Islet precursor cell (in vitro differentiated cells): ENCODE measurements around the gene TFAP2D.

Experiments
- DNase-seq: peaks from one replicate; pipeline ENCODE4 v3.0.0-alpha.2; 2018

Gene TFAP2D

GRCh38 chr6:50721978-50722377 is 8.7 kb downstream of the TFAP2D start:
- DNase-seq = no peak

DNA sequence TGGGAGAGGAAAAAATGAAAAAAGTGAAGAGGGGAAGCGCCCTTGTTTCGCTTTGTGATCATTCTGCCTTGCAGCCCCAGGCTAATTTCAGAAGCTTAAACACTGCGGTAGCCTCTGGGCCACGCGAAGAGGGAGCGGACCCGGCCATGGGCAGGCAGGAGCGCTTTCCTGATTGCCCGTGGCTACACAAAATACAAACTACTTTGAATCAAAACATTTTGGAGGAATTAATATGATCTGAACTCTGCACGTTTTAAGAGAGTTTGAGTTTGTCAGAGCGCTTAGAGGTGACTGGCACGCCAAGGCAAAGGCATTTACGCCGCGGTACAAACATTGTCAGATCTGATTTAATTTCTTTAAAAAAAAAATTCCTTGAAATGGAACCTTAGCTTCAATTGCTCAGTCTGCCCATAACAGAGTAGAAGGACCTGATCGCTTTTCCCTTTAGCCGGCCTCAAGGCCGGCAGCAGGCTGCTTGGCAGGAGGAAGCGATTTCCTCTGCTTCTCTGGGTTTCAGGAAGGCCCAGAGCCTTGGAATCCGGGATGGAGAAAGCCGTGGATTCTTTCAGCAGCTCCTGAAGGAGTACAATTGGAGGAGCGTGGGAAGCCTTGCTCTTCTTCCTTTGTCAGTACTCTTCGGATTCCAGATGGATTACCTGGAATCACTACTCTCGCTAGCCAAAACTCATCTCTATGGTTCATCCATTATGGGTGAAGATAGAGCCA is 9.7 kb downstream of the TFAP2D start:
- no peak for DNase-seq

GRCh38 chr6:50724381-50725124 is 11.2 kb downstream of the TFAP2D start:
- DNase-seq = peak; percentile 52

DNA sequence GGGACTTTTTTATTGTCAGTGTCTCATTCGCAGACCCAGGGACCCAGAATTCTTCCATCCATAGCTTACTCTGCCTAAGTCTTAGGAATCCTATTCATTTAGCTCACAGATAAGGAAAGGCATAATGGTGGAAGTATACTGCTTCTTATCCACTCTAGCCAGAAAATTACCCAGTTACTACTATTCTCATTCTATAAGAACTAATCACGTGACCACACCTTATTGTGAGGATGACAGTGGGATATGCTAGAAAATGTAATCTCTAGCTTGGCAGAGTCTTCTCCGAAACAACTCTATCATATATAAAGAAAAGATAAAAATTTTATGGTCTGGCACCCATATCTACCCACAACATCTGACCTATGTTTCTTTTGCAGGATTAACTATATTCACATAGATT is 21.2 kb downstream of the TFAP2D start:
- DNase-seq = no peak

DNA sequence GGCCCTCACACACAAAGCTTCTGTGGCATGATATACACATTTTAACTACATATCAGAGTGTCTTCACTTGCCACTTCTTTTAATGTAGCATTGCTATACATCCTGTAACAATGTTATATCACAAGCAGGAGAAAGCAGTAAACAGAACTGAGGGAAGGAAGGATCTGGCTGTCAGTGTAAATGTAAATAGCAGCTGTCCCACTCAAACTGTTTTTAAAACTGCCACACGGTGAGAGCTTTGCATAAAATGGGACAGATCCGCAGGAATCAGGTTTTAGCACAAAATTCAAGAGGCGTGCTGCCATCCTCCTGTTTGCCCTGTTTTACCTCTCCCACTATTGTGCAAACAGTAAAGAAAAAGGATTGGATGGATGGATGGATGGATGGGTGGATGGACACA is 28.8 kb downstream of the TFAP2D start:
- no peak for DNase-seq

GRCh38 chr6:50744976-50745375 is 31.6 kb downstream of the TFAP2D start:
- no peak for DNase-seq

- no peak for DNase-seq
These were observed 49.5 kb downstream of the TFAP2D start for GRCh38 chr6:50762798-50763197.

- DNase-seq = no peak
These were observed 65.4 kb downstream of the TFAP2D start for GRCh38 chr6:50778696-50779095.

GRCh38 chr6:50780382-50780781 is 67.1 kb downstream of the TFAP2D start:
- no peak for DNase-seq

DNA sequence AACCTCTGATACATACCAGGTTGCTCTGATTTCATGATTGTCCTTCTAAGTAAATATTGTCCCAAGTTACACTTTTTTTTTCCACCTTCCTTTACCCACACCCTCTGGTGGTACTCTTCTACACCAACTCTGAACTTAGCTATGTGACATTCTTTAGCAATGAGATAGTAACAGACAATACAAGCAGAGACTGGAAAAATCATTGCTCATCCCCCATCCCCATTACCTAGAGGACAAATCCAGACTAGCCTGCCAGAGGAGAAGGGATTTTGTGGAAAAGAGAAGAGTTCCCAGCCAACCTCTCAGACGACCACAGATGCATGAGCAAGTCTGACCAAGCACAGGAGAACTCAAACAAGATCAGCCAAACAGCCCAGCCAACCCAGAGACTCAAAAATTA is 72.6 kb downstream of the TFAP2D start:
- DNase-seq = peak; percentile 70

GRCh38 chr6:50791900-50792508 is 78.7 kb downstream of the TFAP2D start:
- no peak for DNase-seq

DNA sequence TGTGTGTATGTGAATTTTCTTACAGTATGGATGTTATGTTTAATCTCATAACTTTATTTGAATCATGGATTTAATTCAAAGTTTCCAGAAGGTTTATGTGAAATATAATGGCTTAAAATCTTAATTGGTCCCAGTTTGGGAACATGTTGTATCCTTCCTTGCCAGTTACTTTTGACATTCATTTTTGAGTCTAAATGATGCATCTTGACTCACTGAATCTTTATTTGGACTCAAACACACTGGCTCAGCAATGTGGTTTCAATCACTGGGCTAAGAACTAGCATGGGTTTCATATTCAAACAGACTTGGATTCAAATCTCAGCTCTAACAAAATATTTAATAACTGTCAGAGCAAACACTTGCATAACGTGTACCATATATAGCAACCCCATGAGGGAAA is 79.4 kb downstream of the TFAP2D start:
- no peak for DNase-seq

DNA sequence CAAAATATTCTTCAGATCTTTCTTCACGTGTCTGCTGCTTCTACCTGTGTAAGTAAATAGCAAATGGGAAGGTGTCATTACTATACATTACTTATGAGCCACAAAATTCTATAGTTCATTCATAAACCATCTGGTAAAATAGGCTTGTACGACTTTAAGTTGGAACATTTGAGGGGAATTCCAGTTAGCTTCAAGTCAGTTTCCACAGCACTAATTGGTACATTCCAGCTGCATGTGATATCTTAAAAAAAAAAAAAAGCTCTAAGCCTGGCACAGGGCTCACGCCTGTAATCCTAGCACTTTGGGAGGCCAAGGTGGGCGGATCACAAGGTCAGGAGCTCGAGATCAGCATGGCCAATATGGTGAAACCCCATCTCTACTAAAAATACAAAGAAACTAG is 82.2 kb downstream of the TFAP2D start:
- no peak for DNase-seq

DNA sequence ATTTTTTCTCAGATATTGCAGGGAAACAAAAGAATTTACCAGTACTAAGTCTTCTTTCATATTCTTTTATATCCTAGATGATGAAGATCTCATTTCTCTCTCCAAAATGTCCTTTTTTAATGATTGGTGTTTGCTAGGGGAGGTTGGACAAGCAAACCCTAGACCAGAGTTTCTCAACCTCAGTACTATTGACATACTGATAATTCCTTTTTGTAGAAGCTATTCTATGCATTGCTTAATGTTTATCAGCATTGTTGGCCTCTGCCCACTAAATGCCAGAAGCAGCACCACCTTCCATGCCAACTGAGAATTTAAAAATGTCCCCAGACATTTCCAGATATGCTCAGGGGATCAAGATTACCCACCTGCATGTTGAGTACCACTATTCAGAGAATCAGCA is 91.0 kb downstream of the TFAP2D start:
- DNase-seq = no peak

- DNase-seq = no peak
These were observed 93.7 kb downstream of the TFAP2D start for GRCh38 chr6:50807035-50807434.

DNA sequence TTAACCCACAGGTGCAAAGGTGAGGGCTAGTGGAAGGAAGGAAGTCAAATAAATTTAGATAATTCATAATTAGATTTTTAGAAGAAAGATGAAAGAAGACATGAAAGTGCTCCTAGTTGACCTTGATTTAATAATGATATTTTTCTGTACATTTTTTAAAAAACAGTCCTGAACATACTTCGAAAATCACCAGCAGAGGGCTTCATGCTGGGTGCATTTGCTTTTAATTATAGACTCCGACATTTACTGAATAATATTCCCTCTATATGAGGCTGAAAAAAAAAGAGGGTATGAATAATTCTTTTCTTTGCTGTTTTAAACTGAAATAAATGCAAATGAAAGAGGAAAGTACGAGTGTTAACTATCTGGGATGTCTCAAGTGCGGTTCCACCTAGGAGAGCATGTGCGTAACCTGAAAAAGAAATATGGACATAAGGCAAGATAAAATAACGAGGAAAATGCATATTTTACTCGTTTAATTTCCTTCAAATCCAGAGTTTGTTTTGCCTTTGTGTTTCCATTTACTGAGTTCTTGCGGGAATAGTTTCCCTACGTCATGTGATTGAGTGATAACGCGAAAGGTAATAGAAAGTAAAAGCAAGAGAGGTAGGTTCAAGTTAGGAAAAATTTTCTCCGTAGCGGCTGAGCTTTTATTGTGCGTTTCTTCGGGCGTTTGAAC is 102.2 kb downstream of the TFAP2D start:
- no peak for DNase-seq

- DNase-seq = peak; percentile 79
These were observed 102.9 kb downstream of the TFAP2D start for GRCh38 chr6:50816115-50816675.

GRCh38 chr6:50816947-50817645 is 103.8 kb downstream of the TFAP2D start:
- no peak for DNase-seq

DNA sequence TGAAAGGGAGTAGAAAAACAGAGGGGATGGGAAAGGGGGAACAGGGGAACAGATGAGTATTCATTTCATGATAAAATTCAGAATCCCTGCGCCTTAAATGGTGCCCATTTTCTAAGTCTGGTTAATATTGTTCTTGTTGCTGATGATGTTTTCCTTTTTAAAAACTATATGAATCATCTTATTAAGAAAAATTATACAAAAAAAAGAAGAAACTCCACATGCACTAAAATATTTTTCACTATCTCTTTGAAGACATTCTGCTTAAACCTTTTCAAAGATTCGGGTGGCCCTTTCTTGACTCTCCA is 104.3 kb downstream of the TFAP2D start:
- DNase-seq = no peak

DNA sequence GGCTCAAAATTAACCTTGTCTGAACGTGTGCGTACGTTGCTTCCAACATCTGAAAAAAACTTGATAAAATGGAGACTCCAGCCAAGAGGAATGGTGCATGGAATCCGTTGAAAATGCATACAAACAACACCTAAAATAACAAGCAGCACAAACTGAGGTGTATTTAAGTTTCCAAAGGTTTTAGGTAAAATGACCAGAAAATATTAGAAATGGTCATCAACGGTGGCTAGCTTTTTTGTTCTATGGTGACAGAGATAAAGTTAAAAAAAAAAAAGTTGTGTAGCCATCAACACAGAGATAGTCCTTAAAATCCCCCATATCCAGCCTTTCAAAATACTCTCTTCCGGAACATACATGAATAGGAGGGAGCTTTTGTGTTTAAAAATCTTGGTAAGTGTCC is 104.7 kb downstream of the TFAP2D start:
- no peak for DNase-seq

DNA sequence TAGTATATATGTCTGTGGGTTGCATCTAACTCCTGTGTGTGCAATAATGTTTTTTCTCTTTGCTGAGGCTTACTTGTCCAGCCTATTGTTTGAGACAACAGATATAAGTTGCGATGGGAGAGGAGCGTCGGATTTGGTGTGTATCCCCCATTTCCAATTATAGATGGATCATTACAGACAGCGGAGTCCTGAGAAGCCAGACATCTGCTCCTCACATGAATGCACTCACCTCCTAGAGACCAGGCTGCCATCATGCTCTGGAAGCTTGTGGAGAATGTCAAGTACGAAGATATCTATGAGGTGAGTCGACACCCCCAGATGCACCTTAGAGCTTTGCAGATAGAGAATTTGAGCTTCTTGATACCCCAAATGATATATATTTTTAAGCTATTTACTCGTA is 105.3 kb downstream of the TFAP2D start, which contains the start of gene TFAP2B:
Gene TFAP2B, plus strand, starts transcription at position 199 of the 400 bp plus-strand sequence. Its CDS starts 21 bp downstream, at position 220.
- DNase-seq = no peak

DNA sequence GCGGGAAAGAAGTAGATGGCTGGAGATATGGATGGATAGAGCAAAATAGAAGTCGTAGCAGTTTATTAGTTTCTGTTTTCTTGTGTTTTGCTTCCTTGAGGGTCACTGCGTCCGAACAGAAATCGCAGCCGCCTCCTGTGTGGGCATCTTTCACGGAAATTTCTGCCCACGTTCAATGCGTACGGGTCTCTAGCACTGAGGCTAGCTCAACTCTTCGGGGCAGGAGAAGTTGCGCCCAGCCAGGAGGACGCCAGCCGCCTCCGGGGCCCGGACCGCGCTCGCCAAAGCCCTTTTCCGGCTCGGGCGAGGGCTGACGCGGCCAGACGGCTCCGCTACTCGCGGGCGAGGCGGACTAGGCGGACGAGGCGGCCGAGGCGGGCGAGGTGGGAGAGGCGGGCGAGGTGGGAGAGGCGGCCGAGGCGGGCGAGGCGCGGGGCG is 106.2 kb downstream of the TFAP2D start:
- peak; percentile 76 for DNase-seq
